GM23248 (cell line): ENCODE results near the gene TRAPPC12.

Experiments used
- EZH2 ChIP-seq: fragments of 200-600 bp; sonication (generic); IDR thresholded peaks from 2 replicates; pipeline ENCODE4 v1.6.1; 2018; ENCODE audit warnings: antibody characterized with exemption, mild to moderate bottlenecking; ENCODE audit not compliant: insufficient read depth, poor library complexity, severe bottlenecking
- EZH2phosphoT487 ChIP-seq: fragments of 200-600 bp; sonication (generic); IDR thresholded peaks from 2 replicates; pipeline ENCODE4 v1.6.1; 2018; ENCODE audit warnings: antibody characterized with exemption, moderate library complexity, mild to moderate bottlenecking, low read depth; ENCODE audit not compliant: insufficient read depth

GRCh38 chr2:3456125-3456524 is 76.6 kb downstream of the TRAPPC12 start:
- TF ChIP-seq EZH2phosphoT487 (no peak), EZH2 (no peak)
